ENCODE results near the gene KLRG1.

- TF ChIP-seq CTCF (IDR thresholded peaks at IDR 0.05 in 8 of 11, conservative IDR thresholded peaks at IDR 0.05 in 3 of 11) (peak in 7 of 11 experiments; percentile 14 to 32 (median 19)), POLR2A (IDR thresholded peaks at IDR 0.05) (no peak), POLR2AphosphoS5 (IDR thresholded peaks at IDR 0.05) (no peak)
Observed at GRCh38 chr12:8950702-8951478, 38.5 kb upstream of the KLRG1 start.
